Stimulated activated CD8-positive, alpha-beta memory T cell treated with anti-CD3 and anti-CD28 coated beads, Interleukin-4, amount 100 ng/mL, for 48 hours (primary cell): ENCODE results near the gene TBX3.

Source experiments
- DNase-seq: peaks from one replicate; pipeline ENCODE4 v3.0.0-alpha.2; 2020

TBX3 gene

GRCh38 chr12:114682106-114682784 lies 1.7 kb downstream of the TBX3 start:
- no peak for DNase-seq

- DNase-seq = no peak
Measured at GRCh38 chr12:114681116-114681871, 2.7 kb downstream of the TBX3 start.

DNA sequence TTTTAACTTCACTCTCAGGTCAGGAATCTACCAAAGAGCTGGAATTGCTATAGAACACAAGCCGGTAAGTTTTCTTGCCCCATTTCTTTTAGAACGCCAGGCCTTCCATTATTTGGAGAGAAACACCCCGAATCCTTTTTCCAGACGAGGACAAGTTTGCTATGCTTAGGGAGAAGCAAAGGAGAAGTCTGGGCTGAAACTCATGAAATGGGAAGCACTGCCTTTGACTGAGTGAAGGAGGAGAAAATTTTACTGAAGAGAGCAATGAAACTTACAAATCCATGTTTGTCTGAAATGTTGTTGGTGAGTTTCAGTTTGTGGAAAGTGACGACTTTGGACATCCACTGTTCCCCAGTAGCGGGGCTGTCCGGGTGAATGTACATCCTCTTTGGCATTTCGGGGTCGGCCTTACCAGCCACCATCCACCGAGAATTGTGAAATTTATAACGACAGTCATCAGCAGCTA lies 3.3 kb downstream of the TBX3 start:
- no peak for DNase-seq

GRCh38 chr12:114679942-114680341 lies 4.0 kb downstream of the TBX3 start:
- DNase-seq = no peak

- DNase-seq = no peak
Measured at GRCh38 chr12:114679452-114679875, 4.5 kb downstream of the TBX3 start.

- DNase-seq = no peak
Measured at GRCh38 chr12:114678718-114679117, 5.3 kb downstream of the TBX3 start.

- no peak for DNase-seq
Measured at GRCh38 chr12:114678028-114678427, 5.9 kb downstream of the TBX3 start.

- DNase-seq = no peak
Measured at GRCh38 chr12:114676142-114676741, 7.7 kb downstream of the TBX3 start.

- DNase-seq = no peak
Measured at GRCh38 chr12:114674251-114675047, 9.5 kb downstream of the TBX3 start.

- no peak for DNase-seq
Measured at GRCh38 chr12:114673901-114674250, 10.1 kb downstream of the TBX3 start.

DNA sequence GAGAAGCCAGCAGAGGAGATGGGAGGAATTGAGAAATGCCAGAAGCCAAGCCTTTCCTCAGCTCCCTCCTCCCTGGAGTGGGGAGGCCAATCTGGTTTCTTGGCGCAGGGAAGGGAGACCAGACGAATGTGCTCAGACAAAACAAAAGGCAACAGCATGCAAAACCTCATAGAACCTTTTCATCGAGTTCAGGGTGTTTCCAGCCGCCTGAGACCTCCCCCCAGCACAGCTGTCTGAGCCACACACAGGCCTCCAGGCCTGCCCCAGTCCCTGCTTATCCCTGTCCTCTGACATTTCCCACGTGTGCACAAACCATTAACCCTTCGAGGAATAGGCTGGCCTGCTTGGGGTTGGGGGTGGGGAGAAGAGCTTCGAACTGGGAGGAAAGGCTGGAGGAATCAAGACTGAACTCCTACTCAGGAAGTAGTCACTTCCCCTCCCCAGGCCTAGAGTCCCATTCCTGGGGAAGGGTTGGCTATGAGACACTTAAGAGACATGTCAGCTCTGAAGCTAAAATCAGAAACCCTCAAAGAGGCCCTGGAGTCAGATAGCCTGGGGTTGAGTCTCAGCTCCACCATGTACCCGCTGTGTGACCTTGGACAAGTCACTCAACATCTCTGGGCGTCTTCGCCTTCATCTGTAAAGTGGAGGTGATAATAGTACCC lies 10.7 kb downstream of the TBX3 start:
- DNase-seq = no peak

DNA sequence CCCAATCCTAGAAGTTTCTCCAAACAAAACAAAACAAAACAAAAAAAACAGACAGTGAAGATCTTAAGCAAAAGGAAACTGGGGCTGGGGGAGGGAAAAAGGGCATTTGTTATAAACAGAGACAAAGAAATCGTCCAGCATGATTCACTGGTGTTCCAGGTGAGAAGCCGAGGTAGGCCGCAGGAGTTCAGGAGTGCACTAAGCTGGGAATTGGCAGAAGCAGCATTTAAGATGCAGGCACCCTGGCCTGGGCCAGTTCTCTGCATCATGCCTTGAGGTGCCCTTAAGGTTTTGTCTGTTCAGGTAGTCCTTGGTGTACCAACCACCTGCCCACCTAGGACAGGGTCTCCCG lies 11.2 kb downstream of the TBX3 start:
- no peak for DNase-seq

DNA sequence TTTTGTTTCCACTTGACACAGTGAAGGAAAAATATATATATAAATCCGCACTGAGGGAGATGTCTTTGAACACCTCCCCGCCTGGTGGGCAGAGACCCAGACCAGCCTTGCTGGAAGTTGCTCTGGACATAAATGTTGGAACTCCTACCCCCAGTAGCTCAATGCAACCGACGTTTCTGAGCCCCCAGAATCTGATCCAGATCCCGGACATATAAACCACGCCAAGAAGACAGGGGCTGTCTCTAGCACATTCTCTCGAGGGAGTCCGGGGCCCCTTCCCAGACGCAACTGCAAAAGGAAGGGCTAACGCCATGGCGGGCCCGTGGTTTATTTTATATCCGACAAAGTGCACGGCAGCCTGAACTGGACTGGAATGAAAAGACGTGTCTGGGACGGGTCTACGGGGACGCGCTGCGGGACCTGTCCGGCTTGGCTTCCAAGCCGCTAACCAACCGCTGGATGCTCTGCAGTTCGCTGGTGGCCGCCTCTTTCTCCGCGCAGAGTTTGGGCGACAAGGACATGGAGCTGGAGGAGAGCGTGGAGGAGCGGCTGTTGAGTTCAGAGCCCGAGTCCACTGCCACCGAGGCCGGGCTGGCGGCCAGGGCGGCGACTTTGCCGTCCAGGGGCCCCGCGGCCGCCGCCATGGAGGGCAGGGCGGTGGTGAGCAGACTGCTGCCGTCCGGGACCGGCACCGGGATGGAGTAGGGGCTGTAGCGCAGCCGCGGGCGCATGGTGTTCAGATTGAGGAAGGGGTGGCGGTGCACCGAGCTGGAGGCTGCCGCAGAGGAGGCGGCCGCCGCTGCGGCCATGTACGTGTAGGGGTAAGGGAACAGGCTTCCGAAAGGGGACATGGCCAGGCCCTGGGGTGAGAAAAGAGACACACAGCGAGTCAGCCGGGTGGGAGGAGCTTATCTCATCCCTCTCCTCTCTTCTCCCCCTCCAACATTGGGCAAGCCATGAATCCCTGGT lies 12.2 kb downstream of the TBX3 start:
- DNase-seq = no peak

GRCh38 chr12:114671066-114671442 lies 12.9 kb downstream of the TBX3 start:
- no peak for DNase-seq

DNA sequence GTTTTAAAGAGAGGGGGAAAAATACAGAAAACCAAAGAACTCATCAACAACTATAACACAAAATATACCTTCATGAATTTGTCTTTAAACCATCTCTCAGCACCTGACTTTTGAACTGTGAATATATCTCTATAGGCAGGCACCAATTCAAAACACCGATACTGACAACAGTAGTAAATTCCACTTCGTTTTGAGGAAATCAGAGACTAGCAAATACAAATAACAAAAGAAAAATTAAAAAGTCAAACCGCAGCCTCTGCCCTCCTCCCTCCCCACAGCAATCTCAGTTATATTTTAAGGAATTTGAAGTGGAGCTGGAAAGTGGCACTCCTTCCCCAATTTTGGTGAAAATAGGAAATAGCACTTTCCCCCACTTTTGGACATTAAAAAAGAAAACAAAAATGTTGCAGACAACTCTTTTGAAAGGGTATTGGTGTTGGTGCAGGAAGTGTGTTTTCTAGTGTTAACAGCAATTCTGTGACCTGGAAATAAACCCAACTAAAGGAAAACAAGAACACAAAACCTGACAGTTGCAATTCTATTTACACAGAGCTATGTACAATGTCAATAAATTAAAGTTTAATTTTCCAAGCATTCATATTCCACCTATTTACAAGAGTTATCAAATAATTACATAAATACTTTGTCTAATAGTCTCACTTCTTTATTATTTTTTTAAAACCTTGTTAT lies 13.5 kb downstream of the TBX3 start:
- no peak for DNase-seq

DNA sequence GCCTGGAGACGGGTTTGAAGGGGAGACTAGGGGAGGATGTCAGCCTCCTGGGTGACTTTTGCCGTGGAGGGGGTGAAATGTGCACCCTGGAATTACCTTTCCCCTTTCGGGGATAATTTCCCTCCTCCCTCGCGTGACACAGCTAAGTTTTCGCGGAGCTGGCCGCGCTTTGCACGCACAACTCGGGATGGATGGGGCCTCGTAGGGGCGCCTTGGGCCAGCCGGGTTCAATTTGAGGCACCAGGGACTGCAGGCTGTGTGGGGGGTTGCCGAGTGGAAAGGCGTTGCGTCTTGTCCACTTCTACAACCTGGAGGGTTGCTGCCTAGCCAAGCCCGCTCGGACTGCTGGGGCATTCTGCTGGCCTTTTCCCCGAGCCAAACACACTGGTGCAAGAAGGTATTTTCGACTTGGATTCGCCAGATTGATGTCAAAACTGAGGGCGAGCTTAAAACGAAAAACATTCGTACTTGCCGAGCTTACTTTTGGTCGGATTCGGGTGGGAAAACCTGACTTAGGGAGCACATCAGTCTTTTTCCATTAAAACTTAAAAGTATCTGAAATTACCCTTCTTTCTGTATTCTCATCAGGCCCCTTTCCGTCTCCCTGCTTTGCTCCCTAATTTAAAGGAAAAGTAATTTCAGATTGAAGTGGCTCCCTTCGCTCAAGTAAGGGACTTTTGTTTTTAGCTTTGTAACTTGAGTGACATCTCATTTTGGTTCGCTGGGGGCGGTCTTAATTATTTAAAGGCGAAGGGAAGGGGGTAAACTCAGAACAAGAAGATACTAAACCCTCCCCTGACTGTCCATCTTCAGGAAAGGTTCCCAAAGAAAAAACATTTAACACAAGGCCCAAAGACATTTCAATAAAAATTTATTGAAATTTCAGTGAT lies 14.3 kb downstream of the TBX3 start:
- DNase-seq = no peak

GRCh38 chr12:114668886-114669288 lies 15.1 kb downstream of the TBX3 start:
- no peak for DNase-seq

DNA sequence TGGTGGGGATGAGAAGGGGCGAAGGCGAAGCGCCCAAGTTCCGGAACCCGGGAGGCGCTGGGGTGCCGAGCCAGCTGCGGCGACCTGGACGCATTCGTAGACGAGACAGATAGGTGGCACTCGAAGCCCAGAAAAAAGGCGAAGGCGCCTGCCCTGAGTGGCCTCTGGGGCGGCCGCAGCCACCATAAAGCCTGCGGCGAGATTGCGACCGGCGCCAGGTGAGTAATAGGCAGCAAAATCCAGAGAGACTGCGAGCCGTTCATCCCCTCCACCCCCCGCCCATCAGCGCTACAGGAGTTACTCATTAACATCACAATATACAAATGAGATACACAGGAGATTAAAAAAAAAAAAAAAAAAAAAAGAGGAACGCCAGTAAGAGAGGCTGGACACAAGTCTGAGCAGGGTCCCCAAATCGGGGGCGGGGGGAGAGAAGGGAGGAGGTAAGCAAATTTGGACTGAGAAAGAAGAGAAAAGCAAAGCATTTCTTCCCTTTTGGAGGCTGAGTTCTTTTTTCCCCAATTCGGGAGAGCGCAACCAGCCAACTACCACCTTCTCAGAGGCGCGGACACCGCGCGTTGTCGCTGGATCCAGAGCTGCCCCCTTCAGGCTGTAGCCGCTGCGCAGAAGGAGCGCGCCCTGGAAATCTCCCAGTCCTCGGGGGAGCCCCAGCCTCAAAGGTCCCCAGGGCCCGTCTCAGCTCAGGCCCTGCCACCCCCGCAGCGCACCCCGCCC lies 15.7 kb downstream of the TBX3 start:
- DNase-seq = peak; percentile 48

DNA sequence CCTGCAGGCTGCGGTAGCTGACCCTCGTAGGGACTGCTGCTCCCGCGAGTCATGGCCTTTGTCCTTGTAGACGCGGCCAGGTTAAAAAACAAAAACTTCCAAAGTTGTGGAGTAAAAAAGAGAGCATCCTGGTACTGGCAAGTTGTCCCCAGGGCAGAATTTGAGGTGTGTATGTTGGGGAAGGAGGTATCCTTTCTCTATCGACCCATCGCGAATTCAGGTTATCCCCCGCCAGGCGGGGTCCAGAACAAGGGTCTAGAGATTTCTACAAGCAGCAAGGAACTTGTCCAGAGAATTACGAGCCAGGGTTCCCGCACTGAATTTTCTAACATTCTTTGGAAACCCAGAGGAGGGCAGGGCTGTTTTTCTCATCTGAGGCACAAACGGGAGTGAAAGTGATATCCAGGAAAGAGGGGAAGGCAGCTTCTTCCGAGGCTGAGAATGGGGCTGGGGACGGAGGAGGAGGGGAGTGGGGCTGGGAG lies 16.3 kb downstream of the TBX3 start:
- no peak for DNase-seq
